COR-L47 (cell line): ENCODE data around the gene MTFR1L.
A peak's percentile ranks its signal among the peaks of the same experiment; 100 is the strongest.
"Not testable (repeated sequence)": the region's sequence is repeated elsewhere in the genome, so short reads cannot be mapped to it uniquely, and the experiment has no call there.

ENCODE experiments used
- DNase-seq: peaks from one replicate; lab custom pipeline; 2025; lab: John Stamatoyannopoulos, UW

MTFR1L gene

GRCh38 chr1:25825605-25826004, 5.9 kb downstream of the MTFR1L start:
- DNase-seq, result no peak

- DNase-seq, result no peak
These were observed 6.8 kb downstream of the MTFR1L start for GRCh38 chr1:25826571-25826970.

DNA sequence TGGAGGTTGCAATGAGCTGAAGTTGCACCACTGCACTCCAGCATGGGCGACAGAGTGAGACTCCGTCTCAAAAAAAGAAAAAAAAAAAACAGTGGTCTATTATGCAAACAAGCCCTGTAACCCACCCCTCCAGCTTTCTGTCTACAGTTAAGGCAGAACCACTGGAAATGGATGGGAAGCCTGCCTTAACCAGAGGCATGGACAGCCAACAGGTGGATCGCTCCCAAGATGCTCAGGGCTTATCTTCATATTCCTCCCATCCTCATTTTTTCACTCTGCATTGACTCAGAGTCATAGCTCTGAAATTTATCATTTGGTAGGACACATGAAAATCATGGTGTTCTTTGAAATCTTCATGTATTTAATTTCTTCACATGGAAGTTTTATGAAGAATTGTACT, 8.7 kb downstream of the MTFR1L start:
- no peak for DNase-seq

- DNase-seq, result no peak
These were observed 9.3 kb downstream of the MTFR1L start for GRCh38 chr1:25829046-25829445.

DNA sequence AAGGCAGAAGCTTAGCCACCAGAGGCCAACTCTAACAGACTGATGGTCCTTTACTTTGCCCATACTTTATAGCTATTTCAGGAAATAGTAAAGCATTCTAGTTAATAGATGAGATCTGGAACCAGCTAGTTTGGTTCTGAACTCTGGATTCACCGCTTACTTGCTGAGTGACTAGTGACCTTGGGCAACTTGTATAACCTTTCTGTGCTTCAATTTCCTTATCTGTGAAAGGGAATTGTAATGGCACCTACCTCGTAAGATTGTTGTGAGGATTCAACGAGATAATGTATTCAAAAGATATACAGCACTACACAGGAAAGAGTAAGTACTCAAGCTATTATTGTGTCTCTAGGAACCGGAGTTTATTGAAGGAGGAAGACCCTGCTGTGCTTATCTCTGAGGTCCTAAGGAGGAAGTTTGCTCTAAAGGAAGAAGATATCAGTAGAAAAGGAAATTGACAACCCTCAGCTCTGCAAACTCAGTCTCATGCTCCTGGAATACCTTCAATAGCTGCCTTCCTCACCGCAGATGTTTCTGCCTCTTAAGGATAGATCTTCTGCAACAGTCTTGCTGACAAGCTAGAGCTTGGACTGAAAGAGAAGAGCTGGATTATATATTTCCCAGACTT, 11.9 kb downstream of the MTFR1L start:
- no peak for DNase-seq

DNA sequence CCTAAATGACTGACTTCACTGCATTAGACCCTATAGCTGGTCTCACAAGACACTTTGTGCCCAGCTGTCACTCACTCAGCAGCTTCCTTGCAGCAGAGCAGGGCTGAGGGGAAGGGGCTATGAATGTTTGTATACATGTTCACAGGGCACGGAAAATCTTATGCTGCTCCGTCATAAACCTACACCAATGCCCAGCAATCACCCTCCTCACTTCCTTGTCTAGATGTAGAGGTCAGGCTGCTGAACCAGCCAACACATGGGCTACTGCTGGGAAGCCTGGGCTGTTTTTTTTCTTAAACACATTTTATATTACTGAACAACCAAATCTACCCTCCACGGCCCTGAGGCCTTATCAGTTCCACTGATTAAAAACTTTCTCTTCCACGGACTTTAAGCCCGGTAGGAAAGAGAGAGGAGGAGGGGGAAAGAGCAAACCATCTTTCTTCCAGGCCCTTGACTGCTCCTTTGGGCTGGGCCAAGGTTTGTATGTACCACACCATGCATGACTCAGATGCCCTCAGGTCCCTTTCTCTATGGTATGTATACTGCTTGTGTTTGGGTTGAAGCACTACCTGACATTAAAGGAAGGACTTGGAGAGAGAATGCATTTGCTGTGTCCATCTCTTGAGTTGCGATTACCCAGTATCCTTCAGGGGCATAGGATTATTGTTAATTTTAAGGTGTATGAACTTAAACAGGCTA, 12.7 kb downstream of the MTFR1L start:
- no peak for DNase-seq

DNA sequence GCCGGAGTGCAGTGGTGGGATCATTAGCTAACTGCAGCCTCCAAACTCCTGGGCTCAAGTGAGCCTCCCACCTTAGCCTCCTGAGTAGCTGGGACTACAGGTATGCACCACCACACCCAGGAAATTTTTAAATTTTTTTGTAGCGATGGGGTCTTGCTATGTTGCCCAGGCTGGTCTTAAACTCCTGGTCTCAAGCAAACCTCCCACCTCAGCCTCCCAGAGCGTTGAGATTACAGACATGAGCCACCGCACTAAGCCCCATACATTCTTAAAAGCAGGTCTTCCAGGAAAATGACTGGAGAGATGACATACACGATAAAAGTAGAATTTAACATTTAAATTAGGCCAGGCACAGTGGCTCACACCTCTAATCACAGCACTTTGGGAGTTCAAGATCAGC, 13.4 kb downstream of the MTFR1L start:
- no peak for DNase-seq

- DNase-seq, result no peak
These were observed 15.1 kb downstream of the MTFR1L start for GRCh38 chr1:25834894-25835293.

DNA sequence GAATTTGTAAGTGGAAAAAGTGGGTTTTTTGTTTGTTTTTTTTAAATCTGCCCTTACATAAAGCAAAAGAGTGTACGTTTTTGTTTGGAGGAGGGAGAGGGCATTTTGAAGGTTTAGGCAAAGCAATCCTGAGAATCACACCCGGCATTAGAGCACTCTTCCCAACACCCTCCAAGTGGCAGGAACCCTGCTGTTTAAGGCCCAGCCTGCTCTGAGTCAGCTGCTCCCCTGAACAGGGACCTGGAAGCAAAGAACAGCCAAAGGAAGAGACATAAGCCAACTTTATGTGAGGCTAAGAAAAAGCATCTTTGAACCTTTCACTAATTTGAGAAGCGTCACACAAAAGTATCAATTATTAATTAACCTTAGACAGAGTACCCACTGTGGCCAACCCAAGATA, 16.9 kb downstream of the MTFR1L start:
- no peak for DNase-seq

DNA sequence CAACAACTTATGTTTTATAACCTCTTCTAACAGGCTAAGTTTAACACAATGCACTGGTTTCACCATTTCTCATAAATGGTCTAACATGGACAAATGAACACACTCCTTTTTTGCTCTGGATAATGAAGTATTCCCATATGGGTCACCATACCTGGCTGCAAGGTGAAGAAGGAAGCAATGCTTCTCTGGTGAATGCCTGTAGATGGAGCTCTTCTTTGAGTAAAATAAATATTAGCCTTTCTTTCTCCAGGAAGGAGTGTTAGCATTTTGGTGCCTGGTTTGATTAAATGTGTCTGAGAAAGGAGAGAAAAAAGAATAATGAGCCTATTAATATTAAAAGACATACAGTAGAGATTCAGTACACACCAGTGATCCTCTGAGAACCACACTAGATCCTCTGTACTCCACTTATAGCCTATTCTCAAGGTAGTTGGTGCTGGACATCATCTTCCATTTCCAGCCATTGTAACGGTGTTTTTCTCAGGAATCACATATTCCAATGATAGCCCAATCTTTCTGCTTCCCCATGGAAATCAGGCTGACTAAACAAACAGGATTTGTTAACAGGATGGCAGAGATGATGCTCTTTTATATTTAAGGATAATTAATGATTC, 17.6 kb downstream of the MTFR1L start:
- DNase-seq, result peak; percentile 34

GRCh38 chr1:25839808-25840207, 20.1 kb downstream of the MTFR1L start:
- DNase-seq, result not testable (repeated sequence)

GRCh38 chr1:25843483-25843882, 23.7 kb downstream of the MTFR1L start:
- no peak for DNase-seq

DNA sequence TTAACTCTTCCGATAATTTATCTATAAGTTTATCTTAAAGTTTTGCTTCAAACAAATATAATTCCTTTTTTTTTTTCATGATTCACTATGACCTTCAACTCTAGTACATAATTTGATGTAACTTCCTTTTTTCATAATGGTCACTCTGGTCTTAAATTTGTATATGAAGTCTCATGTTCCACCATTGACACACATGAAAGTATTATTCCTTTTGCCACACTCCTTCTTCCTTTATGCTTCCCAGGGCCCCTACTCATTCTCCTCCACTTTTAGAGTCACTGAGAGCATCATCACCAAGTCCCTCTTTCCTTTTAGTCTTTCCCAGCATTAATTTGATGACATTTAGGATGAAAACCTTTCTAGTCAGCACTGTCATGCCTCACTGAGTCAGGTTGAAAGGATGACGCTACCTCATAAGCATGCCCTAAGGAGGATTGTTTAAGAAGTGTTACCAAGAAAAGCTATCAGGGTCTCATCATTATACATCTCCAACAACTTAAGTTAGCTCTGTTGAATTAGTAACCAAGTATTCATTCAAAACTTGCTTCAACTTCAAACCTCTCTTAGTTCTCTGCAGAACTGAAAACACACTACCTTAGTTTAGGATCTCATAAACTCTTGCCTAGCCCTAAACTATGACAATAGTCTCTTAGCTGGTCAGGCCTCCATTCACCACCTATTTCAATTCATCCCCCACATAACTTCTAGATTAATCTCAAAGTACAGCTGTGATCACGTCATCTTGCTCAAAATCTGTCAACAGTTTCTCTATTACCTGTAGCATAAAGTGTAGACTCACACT, 25.0 kb downstream of the MTFR1L start:
- no peak for DNase-seq

DNA sequence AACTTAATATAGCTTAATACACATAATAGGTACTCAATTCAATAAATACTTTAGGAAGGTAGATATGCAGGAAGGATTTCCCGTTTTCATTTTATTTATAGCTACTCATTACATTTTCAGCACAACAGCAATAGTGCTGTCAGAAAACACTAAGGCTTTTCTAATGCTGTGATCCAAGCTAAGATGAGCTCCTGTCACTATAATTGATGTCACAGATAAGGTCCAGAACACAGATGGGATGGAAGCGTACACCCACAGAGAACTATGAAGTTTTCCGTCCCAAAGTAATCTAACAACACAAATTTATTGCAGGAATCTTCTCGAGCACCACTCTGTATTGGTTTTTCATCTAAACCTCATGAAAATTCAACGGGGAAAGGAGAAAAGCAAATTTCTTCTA, 25.9 kb downstream of the MTFR1L start:
- DNase-seq, result no peak

- no peak for DNase-seq
These were observed 28.2 kb downstream of the MTFR1L start for GRCh38 chr1:25847929-25848328.

GRCh38 chr1:25848531-25848930, 28.8 kb downstream of the MTFR1L start:
- no peak for DNase-seq

- no peak for DNase-seq
These were observed 34.8 kb downstream of the MTFR1L start for GRCh38 chr1:25854554-25854953.

DNA sequence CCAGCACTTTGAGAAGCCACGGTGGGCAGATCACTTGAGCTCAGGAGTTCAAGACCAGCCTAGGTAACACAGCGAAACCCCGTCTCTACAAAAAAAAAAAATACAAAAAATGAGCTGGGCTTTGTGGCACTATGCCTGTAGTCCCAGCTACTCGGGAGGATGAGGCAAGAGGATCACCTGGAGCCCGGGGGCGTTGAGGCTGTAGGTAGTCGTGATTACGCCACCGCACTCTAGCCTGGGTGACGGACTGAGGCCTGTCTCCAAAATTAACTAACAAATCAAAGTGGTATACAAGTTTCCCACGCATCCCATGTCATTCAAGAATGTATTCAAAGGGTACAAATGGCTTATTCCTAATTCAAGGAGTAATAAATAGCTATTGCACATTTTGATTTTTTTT, 37.1 kb downstream of the MTFR1L start:
- no peak for DNase-seq

- no peak for DNase-seq
These were observed 38.7 kb downstream of the MTFR1L start for GRCh38 chr1:25858494-25858893.

GRCh38 chr1:25858906-25859789, 39.4 kb downstream of the MTFR1L start, which contains the start of gene AUNIP:
TSS of gene AUNIP (minus strand) at chr1:25859457. CDS start at chr1:25859357, 100 bp downstream.
- DNase-seq, result peak; percentile 77
